Spleen (tissue), 7 donors: ENCODE data around the gene FYN.

ENCODE experiments used
- POLR2A ChIP-seq, 3 donors: fragments of 450-650 bp; IDR thresholded peaks; one replicate each; pipeline ENCODE4 v1.5.1; 2017; ENCODE audit warnings: antibody characterized with exemption in 3 of 3, mild to moderate bottlenecking in 1 of 3
- POLR2AphosphoS5 ChIP-seq, 3 donors: sonication (generic); formaldehyde crosslinking; IDR thresholded peaks; one replicate each; pipeline ENCODE4 v1.5.1; 2017; ENCODE audit warnings: antibody characterized with exemption in 3 of 3
- TF ChIP-seq, protein P1 (sequence below), 11 experiments: fragments of 200-600 bp in 7 of 11; fragments of 450-650 bp in 4 of 11; sonication (generic) in 4 of 11; IDR thresholded peaks in 8 of 11; conservative IDR thresholded peaks in 3 of 11; 1 replicate in 7 of 11; 2 replicates in 4 of 11; pipeline versions ENCODE4 v1.4.0 to v1.8.0; 2016 to 2021; ENCODE audit warnings: antibody characterized with exemption in 11 of 11, inconsistent platforms in 4 of 11, mild to moderate bottlenecking in 1 of 11
- donor health status: DM: no; HTN: no; CAD: no; lungs with moderate emphysema.
- donor health status: DM: no; HTN: no; CAD: no.
- donor health status: DM: no; HTN: no; CAD: no.

- TF ChIP-seq, protein P1, sequence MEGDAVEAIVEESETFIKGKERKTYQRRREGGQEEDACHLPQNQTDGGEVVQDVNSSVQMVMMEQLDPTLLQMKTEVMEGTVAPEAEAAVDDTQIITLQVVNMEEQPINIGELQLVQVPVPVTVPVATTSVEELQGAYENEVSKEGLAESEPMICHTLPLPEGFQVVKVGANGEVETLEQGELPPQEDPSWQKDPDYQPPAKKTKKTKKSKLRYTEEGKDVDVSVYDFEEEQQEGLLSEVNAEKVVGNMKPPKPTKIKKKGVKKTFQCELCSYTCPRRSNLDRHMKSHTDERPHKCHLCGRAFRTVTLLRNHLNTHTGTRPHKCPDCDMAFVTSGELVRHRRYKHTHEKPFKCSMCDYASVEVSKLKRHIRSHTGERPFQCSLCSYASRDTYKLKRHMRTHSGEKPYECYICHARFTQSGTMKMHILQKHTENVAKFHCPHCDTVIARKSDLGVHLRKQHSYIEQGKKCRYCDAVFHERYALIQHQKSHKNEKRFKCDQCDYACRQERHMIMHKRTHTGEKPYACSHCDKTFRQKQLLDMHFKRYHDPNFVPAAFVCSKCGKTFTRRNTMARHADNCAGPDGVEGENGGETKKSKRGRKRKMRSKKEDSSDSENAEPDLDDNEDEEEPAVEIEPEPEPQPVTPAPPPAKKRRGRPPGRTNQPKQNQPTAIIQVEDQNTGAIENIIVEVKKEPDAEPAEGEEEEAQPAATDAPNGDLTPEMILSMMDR (IDR thresholded peaks at IDR 0.05 in 8 of 11, conservative IDR thresholded peaks at IDR 0.05 in 3 of 11) = no peak
- TF ChIP-seq POLR2AphosphoS5 (IDR thresholded peaks at IDR 0.05) = no peak
- TF ChIP-seq POLR2A (IDR thresholded peaks at IDR 0.05) = no peak
These were observed 24.9 kb downstream of the FYN start for GRCh38 chr6:111848262-111848812.
